ENCODE measurements around the gene SMOC2. TPM values are rescaled to one million over a fixed set of nuclear protein-coding genes. Genes with fewer than 3 reads are reported as not detected.

Gene SMOC2
- total RNA-seq, 4 donors from 2014 or later: 30.5 to 52.4 (median 37.9) TPM

GRCh38 chr6:168411130-168411529 lies 29.9 kb upstream of the SMOC2 start:
- no peak for TF ChIP-seq CTCF (IDR thresholded peaks at IDR 0.05; ENCODE audit: low read depth)

GRCh38 chr6:168411793-168412192 lies 29.2 kb upstream of the SMOC2 start:
- TF ChIP-seq CTCF (IDR thresholded peaks at IDR 0.05; ENCODE audit: low read depth): no peak

- TF ChIP-seq CTCF (IDR thresholded peaks at IDR 0.05; ENCODE audit: low read depth): no peak
These were observed 28.5 kb upstream of the SMOC2 start for GRCh38 chr6:168412456-168412855.

- TF ChIP-seq CTCF (IDR thresholded peaks at IDR 0.05; ENCODE audit: low read depth): no peak
These were observed 27.8 kb upstream of the SMOC2 start for GRCh38 chr6:168413018-168413720.

GRCh38 chr6:168413856-168414255 lies 27.1 kb upstream of the SMOC2 start:
- TF ChIP-seq CTCF (IDR thresholded peaks at IDR 0.05; ENCODE audit: low read depth): no peak

- no peak for TF ChIP-seq CTCF (IDR thresholded peaks at IDR 0.05; ENCODE audit: low read depth)
These were observed 26.5 kb upstream of the SMOC2 start for GRCh38 chr6:168414336-168415097.
